Glutamatergic neuron (in vitro differentiated cells): ENCODE results near the gene DAZAP1. TPM values are rescaled to one million over a fixed set of nuclear protein-coding genes. Genes with fewer than 3 reads are reported as not detected.

Source experiments
- DNase-seq: peaks from one replicate; pipeline ENCODE4 v3.0.0; 2022
- H3K27ac Mint-ChIP-seq: one replicate; pipeline ENCODE4 v1.8.0; 2020; ENCODE audit warnings: mild to moderate bottlenecking, mixed read lengths, inconsistent platforms; ENCODE audit not compliant: unreplicated experiment
- H3K27me3 Mint-ChIP-seq: one replicate; pipeline ENCODE4 v1.8.0; 2020; ENCODE audit warnings: mild to moderate bottlenecking, moderate library complexity, mixed read lengths, inconsistent platforms; ENCODE audit not compliant: unreplicated experiment
- H3K36me3 Mint-ChIP-seq: one replicate; pipeline ENCODE4 v1.8.0; 2020; ENCODE audit warnings: mild to moderate bottlenecking, mixed read lengths, inconsistent platforms; ENCODE audit not compliant: unreplicated experiment
- H3K4me1 Mint-ChIP-seq: one replicate; pipeline ENCODE4 v1.8.0; 2020; ENCODE audit warnings: mild to moderate bottlenecking, low read depth, mixed read lengths, inconsistent platforms; ENCODE audit not compliant: unreplicated experiment
- H3K4me3 Mint-ChIP-seq: one replicate; pipeline ENCODE4 v1.8.0; 2020; ENCODE audit warnings: mild to moderate bottlenecking, mixed read lengths, inconsistent platforms; ENCODE audit not compliant: unreplicated experiment
- H3K9me3 Mint-ChIP-seq: one replicate; pipeline ENCODE4 v1.8.0; 2020; ENCODE audit warnings: mild to moderate bottlenecking, moderate library complexity, mixed read lengths, inconsistent platforms; ENCODE audit not compliant: unreplicated experiment
- total RNA-seq: library from RNA; stranded (reverse); fragmentation: NEBNext Ultra II Directional; extraction: Animal tissue kit (Norgen Biotek cat#: 25700); gene quantifications from one replicate; pipeline ENCODE4 v1.2.1, GENCODE V29; 2021; ENCODE audit not compliant: unreplicated experiment
- TF ChIP-seq, protein P1 (sequence below): fragments of 200-600 bp; sonication (generic); IDR thresholded peaks from one replicate; pipeline ENCODE4 v1.5.0; 2021; ENCODE audit not compliant: partially characterized antibody, unreplicated experiment

DAZAP1 gene
- total RNA-seq, 1 donor from 2014 or later, result 135 TPM

DNA sequence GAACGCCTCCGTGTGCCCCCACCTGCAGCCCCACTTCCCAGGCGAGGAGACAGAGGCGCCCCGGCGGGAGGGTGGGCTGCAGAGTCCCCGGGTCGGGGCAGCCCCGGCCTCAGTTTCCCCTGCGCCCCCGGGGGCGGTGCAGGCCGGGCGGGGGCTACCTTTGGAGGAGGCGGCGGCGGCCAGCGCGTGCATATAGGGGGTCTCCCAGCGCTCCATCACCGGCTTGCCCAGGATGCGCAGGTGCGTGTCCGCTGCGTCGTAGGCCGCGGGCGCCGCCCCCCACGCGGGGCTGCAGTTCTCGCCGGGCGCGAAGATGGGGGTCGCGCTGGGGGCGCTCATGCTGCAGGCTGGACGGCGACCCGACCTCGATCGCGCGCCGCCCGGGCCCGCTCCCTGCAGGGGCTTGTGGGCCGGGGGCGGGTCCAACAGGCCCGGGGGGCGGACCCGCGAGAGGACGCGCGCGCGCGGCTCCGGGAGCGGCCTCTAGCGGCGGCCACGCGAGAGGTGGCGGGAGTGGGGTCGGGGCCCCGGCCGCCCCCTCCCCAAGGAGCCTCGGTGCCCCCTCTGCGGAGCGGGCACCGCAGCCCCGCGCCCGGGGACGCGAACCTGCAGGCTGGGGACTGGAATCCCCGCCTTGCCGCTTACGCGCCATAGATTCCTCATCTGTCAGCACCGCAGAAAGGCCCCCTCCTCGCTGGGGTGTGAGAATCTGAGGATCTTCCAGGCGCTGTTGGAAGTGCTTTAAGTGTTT is 6.1 kb upstream of the DAZAP1 start, which contains the start of gene GAMT:
Gene GAMT (minus strand): TSS at position 405 of the 751 bp plus-strand sequence. CDS start 66 bp downstream, at position 339.
- H3K27ac Mint-ChIP-seq, result no peak within 1 kb of the TSS
- H3K36me3 Mint-ChIP-seq, result no peaks in the 10 kb centered on the region
- peaks cover 2% of the 10 kb centered on the region for H3K27me3 Mint-ChIP-seq
- peak; percentile 61 for DNase-seq
- TF ChIP-seq, protein P1, sequence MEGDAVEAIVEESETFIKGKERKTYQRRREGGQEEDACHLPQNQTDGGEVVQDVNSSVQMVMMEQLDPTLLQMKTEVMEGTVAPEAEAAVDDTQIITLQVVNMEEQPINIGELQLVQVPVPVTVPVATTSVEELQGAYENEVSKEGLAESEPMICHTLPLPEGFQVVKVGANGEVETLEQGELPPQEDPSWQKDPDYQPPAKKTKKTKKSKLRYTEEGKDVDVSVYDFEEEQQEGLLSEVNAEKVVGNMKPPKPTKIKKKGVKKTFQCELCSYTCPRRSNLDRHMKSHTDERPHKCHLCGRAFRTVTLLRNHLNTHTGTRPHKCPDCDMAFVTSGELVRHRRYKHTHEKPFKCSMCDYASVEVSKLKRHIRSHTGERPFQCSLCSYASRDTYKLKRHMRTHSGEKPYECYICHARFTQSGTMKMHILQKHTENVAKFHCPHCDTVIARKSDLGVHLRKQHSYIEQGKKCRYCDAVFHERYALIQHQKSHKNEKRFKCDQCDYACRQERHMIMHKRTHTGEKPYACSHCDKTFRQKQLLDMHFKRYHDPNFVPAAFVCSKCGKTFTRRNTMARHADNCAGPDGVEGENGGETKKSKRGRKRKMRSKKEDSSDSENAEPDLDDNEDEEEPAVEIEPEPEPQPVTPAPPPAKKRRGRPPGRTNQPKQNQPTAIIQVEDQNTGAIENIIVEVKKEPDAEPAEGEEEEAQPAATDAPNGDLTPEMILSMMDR, result no peak
- H3K9me3 Mint-ChIP-seq, result peaks cover 6% of the 10 kb centered on the region
- H3K4me3 Mint-ChIP-seq, result peak within 1 kb of the TSS; percentile 61
- H3K4me1 Mint-ChIP-seq, result no peaks in the 10 kb centered on the region

DNA sequence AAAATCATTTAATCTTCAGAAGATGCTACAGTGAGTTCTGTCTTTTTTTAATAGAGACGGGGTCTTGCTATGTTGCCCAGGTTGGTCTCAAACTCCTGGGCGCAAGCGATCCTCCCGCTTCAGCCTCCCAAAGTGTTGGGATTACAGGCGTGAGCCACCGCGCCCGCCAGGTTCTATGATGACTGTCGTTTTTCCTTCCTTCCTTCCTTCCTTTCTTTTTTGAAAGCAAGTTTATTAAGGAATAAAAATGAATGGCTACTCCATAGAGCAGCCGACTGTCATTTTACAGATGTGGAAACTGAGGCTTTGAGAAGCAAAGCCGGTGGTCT is 5.5 kb upstream of the DAZAP1 start:
- Mint-ChIP-seq H3K27ac (no peak overlapping the region), H3K27me3 (peaks cover 2% of the 10 kb centered on the region), H3K9me3 (peaks cover 8% of the 10 kb centered on the region), H3K4me1 (no peaks in the 10 kb centered on the region), H3K4me3 (peak overlapping the region; percentile 61), H3K36me3 (no peaks in the 10 kb centered on the region)
- TF ChIP-seq, protein P1, result no peak
- no peak for DNase-seq

DNA sequence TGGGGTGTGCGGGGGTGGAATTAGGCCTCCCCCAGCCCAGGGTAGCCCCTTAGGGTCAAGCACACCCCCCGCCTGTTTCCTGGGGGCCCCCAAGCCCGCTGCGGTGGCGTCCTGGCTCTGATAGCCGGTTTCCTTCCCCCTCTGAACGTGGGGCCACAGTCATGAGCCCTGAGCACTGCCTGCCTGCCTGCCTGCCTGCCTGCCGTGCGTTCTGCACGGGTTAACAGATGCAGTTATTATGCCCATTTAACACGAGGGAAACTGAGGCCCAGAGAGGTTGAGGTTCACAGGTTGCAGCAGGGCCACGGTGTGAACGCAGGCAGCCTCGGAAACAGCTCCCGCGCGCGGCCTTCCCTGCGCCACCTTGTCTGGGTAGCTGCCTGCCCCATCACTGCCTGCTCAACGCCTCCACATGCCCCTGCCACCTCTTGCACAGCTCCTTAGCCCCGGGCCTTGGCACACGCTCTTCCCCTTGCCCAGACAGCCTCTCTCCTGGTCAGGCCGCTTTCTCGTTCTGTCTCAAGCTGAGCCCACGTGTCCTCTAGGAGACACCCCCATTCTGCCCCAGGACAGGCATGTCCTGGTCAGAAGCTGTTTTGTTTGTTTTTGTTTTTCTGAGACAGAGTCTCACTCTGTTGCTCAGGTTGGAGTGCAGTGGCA is 4.8 kb upstream of the DAZAP1 start:
- TF ChIP-seq, protein P1, result no peak
- Mint-ChIP-seq H3K27ac (no peak overlapping the region), H3K9me3 (peaks cover 8% of the 10 kb centered on the region)

DNA sequence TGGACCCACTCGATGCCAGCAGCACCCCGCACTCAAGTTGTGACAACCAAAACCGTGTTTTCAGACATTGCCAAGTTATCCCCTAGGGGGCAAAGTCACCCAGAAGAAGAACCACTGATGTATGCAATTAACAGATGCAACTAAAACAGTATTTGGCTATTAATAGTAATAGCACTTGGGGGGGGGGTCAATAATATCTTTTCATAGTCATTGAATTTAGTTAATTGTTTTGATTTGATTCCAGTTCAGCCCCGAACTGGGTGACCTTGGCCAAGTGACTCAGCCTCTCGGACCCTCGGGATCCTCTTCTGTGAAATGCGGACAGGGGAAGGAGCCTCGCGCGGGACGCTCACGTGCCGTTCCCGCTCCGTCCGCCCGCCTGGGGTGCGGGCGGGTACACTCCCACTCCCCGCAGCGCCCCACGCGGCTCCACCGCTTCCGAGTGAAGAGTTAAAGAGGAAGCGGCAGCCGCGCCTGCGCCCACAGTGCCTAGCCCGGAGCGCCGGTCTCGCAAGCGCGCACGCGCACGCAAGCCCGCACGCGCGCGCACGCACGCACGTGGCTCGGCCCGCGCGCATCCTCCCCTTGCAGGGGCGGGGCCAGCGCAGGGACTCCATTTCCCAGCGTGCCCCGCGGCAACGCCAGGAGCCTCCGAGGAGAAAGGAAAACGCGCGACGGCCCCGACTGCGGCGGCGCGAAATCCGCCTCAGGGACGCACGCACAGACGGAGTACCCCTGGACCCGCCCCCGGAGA is 435 bp upstream of the DAZAP1 start:
- TF ChIP-seq, protein P1, result no peak
- peak; percentile 99 for DNase-seq
- peaks cover 28% of the 10 kb centered on the region for H3K4me1 Mint-ChIP-seq
- peak overlapping the region; percentile 71 for H3K4me3 Mint-ChIP-seq
- peaks cover 7% of the 10 kb centered on the region for H3K27me3 Mint-ChIP-seq
- H3K9me3 Mint-ChIP-seq, result peaks cover 17% of the 10 kb centered on the region
- H3K27ac Mint-ChIP-seq, result peak overlapping the region; percentile 31
- H3K36me3 Mint-ChIP-seq, result no peaks in the 10 kb centered on the region

More for the DNA sequence above, 4.8 kb upstream of the DAZAP1 start:
- Mint-ChIP-seq H3K4me1 (no peaks in the 10 kb centered on the region), H3K4me3 (peak overlapping the region; percentile 80), H3K27me3 (peaks cover 2% of the 10 kb centered on the region), H3K36me3 (no peaks in the 10 kb centered on the region)
- DNase-seq, result no peak
